SK-N-SH treated with all-trans-retinoic acid at 6 μM for 48 hours (cell line): ENCODE data around the gene CLTA.

ENCODE experiments used
- ISL1 ChIP-seq: fragments of 250-450 bp; sonication (Bioruptor Pico); IDR thresholded peaks from 2 replicates; pipeline ENCODE4 v2.1.2; 2022; ENCODE audit warnings: mild to moderate bottlenecking, moderate library complexity
- PATZ1 ChIP-seq: fragments of 250-450 bp; sonication (Bioruptor Pico); IDR thresholded peaks from 2 replicates; pipeline ENCODE4 v1.8.0; 2020; ENCODE audit warnings: mild to moderate bottlenecking, moderate library complexity, borderline replicate concordance
- RARB ChIP-seq: fragments of 250-450 bp; sonication (Bioruptor Pico); IDR thresholded peaks from 2 replicates; pipeline ENCODE4 v1.8.0; 2021; ENCODE audit warnings: mild to moderate bottlenecking, moderate library complexity
- TF ChIP-seq, protein P1 (sequence below): fragments of 250-450 bp; sonication (Bioruptor Pico); IDR thresholded peaks from 2 replicates; pipeline ENCODE4 v1.5.0; 2020; ENCODE audit warnings: mild to moderate bottlenecking, moderate library complexity
- TF ChIP-seq, protein P2 (sequence below): fragments of 250-450 bp; sonication (Bioruptor Pico); IDR thresholded peaks from 2 replicates; pipeline ENCODE4 v1.8.0; 2021; ENCODE audit warnings: low read depth, mild to moderate bottlenecking, moderate library complexity, borderline replicate concordance

DNA sequence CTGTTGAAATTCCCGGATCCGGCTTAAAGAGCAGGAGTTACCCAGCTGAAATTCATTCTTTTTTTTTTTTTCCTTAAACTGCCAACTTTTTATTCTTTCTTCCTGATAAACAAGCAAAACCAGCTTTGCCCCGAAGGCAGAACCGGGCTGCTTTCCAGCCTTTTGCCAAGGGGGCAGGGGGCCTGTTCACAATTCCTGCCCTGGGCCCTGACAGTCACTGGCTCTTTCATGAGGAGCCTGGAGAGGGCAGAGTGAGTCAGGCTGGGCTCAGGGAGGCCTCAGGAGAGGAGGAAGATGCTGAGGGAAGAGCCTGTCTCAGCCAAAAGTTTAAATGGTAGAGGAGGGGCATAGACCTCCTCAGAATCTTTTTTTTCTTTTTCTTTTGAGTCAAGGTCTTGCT is 49.4 kb upstream of the CLTA start:
- no peak for TF ChIP-seq ISL1
- TF ChIP-seq PATZ1, result no peak
- TF ChIP-seq, protein P1, sequence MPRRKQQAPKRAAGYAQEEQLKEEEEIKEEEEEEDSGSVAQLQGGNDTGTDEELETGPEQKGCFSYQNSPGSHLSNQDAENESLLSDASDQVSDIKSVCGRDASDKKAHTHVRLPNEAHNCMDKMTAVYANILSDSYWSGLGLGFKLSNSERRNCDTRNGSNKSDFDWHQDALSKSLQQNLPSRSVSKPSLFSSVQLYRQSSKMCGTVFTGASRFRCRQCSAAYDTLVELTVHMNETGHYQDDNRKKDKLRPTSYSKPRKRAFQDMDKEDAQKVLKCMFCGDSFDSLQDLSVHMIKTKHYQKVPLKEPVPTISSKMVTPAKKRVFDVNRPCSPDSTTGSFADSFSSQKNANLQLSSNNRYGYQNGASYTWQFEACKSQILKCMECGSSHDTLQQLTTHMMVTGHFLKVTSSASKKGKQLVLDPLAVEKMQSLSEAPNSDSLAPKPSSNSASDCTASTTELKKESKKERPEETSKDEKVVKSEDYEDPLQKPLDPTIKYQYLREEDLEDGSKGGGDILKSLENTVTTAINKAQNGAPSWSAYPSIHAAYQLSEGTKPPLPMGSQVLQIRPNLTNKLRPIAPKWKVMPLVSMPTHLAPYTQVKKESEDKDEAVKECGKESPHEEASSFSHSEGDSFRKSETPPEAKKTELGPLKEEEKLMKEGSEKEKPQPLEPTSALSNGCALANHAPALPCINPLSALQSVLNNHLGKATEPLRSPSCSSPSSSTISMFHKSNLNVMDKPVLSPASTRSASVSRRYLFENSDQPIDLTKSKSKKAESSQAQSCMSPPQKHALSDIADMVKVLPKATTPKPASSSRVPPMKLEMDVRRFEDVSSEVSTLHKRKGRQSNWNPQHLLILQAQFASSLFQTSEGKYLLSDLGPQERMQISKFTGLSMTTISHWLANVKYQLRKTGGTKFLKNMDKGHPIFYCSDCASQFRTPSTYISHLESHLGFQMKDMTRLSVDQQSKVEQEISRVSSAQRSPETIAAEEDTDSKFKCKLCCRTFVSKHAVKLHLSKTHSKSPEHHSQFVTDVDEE (CRISPR knock-in tag), result no peak
- no peak for TF ChIP-seq RARB
- TF ChIP-seq, protein P2, sequence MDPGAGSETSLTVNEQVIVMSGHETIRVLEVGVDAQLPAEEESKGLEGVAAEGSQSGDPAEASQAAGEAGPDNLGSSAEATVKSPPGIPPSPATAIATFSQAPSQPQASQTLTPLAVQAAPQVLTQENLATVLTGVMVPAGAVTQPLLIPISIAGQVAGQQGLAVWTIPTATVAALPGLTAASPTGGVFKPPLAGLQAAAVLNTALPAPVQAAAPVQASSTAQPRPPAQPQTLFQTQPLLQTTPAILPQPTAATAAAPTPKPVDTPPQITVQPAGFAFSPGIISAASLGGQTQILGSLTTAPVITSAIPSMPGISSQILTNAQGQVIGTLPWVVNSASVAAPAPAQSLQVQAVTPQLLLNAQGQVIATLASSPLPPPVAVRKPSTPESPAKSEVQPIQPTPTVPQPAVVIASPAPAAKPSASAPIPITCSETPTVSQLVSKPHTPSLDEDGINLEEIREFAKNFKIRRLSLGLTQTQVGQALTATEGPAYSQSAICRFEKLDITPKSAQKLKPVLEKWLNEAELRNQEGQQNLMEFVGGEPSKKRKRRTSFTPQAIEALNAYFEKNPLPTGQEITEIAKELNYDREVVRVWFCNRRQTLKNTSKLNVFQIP (CRISPR knock-in tag), result no peak
